GM20000 (cell line): Measurements from ENCODE around the gene GRM7.

Experiments used
- DNase-seq: peaks from one replicate; pipeline ENCODE4 v3.0.0; 2012; ENCODE audit warnings: low spot score
- CTCF ChIP-seq: IDR thresholded peaks from 2 replicates; pipeline ENCODE4 v1.5.1; 2012; ENCODE audit warnings: mild to moderate bottlenecking, control low read depth; ENCODE audit errors: extremely low read depth, missing control alignments

The GRM7 gene

DNA sequence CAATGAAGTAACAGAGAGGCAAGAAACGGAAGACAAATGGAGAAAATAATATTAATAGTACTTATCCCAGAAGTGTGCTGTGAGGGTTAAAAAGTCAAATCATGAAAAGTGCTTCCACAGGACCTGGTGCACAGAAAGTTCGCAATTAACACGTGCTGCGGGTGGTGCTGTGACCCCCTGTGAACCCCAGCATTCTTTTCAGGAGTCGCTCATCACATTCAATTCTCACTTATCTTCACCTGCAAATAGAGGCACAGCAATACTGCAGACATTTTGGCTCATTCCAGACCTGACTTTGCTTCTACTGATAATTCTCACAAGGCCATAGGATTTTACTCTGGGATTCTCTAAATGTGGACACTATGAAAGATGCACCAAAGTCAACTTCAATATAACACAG lies 584.4 kb downstream of the GRM7 start:
- no peak for TF ChIP-seq CTCF
- DNase-seq, result no peak

DNA sequence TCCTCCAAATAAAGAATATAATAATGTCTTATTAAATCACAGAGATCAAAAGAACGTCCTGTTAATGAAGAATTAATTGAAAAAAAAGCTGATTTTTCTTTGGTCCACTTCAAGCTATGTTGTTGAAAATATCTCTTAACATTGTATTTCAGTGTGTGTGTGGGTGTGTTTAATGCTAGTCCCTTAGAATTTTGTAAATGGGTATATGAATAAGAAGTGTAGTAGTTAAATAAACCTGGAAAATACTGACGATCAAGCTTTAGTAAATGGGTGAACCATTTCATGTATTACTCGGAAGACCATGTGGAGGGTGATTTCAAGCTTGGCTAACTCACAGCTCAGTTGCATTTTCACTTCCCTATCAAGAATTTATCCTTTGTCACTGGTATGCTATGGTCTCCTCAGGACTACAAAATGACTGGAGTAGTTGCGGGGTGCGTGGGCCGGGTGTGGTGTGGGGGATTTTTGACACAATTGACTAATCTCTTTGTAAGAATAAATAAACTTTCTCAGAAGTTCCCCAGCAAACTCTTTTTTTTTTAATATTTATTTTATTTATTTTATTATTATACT lies 586.4 kb downstream of the GRM7 start:
- DNase-seq, result peak; percentile 37
- no peak for TF ChIP-seq CTCF

DNA sequence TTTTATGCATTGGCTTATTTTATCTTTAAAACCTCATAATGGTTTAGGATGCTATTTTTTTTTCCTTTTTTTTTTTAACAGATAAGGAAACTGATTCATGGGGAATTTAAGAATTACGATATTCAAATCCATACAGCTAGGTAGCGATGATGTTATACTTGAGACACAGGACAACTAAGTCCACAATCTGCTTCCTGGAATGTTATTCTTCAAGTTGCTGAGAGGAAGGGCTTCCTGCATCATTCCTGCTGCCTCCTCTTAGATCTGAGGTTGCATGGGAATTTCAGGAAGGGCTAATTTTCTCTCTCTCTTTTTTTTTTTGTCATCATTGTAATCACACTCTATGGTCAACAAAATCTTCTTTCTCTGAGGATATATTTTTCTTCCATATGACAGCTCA lies 595.5 kb downstream of the GRM7 start:
- no peak for DNase-seq
- TF ChIP-seq CTCF, result no peak

DNA sequence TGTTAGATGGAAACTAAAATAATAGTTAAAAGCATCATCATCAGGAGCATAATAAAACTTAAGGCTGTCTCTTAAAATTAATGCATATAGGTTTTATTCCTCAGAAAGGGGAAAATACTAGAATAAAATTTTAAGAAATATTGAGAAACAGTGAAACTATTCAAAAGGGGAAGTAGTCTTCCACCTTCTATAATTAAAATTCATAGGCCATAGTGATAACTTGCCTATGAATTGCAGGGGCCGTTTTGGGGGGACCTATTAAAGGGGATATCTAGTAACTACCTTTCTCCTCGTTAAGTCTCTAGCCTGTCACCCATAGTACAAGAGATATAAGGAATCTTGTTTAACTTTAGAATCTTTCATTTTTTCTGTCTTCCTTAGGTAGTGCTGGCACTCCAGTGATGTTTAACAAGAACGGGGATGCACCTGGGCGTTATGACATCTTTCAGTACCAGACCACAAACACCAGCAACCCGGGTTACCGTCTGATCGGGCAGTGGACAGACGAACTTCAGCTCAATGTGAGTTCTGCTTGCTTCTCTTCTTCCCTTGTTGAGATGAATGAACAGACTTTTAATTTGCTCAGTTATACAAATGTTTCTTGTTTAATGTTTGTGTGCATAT lies 600.4 kb downstream of the GRM7 start:
- peak; percentile 6 for DNase-seq
- no peak for TF ChIP-seq CTCF

GRCh38 chr3:7469866-7470265 lies 609.0 kb downstream of the GRM7 start:
- no peak for TF ChIP-seq CTCF
- no peak for DNase-seq

DNA sequence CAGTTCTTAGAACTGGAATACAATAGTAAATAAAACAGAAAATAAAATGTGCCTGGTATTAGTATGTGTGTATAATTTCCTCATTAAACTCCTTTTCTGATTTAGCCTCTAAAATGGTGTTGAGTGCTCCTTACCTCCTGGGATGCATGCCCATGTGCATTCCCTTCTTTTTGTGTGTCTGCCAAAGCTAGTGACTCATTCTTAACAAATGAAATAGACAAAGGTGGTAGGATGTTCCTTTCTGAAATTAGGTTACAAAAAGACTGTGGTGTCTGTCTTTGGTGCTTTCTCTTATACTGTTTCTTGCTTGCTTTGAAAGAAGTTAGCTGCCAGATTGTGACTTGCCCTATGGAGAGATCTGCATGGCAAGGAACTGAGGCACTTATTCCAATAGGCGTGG lies 623.7 kb downstream of the GRM7 start:
- no peak for TF ChIP-seq CTCF
- no peak for DNase-seq

- no peak for TF ChIP-seq CTCF
- DNase-seq, result no peak
These were observed 626.8 kb downstream of the GRM7 start for GRCh38 chr3:7487763-7488162.
